ENCODE data around the gene BLACAT1. TPM values are rescaled to one million over a fixed set of nuclear protein-coding genes. Genes with fewer than 3 reads are reported as not detected.

Gene BLACAT1
- total RNA-seq, 2 donors from 2014 or later: 0.14 to 0.62 TPM

DNA sequence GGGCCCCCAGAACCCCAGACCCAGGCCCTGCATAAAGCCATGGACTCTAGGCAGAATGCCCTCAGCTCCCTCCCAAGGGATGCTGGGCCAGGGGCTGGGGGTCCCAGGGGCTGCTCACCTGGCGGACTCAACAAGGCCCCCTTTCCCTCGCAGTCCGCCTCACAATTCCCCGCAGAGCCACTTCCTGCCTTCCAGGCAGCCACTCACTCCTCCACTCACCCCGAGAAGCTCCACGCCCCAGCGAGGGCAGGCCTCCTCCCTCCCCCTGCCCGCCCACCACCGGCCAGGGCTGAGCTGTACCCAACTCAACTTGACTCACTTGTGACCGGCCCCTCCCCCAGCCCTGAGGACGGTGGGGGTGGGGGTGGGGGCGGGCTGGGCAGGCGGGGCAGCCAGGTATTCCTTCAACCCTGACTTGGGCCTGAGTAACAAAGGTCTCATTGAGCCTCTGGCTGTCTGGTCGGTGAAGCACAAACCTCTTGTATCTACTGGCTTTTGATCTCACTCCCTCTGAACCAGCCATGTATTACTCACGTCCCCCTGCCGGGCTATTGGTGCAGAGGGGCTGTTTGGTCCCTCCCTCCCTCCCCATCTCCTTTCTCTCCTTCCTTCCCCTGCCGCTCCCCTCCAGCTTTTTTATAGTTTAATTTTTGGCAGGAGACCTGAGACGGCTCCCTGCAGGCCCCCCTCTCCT, 5.9 kb downstream of the BLACAT1 start:
- H3K27ac Mint-ChIP-seq: peak overlapping the region in 1 of 2 donors; percentile 96
- DNase-seq (ENCODE audit: low spot score in 2 of 2) (peak in 1 of 2 donors; percentile 34), ATAC-seq (peak; percentile 64 to 85)
- no peaks in the 10 kb centered on the region for H3K36me3 Mint-ChIP-seq
- H3K9me3 Mint-ChIP-seq: no peaks in the 10 kb centered on the region

DNA sequence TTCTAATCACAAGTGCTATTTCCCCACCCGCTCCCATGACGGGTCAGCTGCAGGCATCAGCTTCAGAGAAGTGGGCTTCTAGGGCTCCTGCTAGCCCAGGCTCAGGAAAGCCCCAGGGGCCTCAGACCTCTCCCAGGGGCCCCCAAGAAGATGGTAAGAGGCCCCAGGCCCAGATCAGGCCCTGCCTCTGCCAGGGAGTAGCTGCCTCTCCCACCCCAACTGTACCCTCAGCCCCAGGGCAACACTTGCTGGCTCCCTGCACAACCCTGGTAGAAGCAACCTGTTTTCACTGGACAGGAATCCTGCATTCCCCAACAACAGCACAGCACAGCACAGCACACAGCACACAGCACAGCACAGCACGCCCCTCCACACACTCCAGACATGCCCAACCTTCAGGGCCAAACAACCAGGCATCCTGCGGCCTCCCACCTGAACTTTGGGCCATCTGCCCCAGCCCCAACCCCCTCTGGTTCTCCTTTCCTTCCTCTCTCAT, 6.5 kb downstream of the BLACAT1 start:
- H3K36me3 Mint-ChIP-seq: no peaks in the 10 kb centered on the region
- ATAC-seq (peak in 1 of 2 donors; percentile 7), DNase-seq (ENCODE audit: low spot score in 2 of 2) (no peak)
- H3K27ac Mint-ChIP-seq: peak overlapping the region in 1 of 2 donors; percentile 96
- H3K9me3 Mint-ChIP-seq: no peaks in the 10 kb centered on the region

- H3K27ac Mint-ChIP-seq: peak overlapping the region in 1 of 2 donors; percentile 81
- H3K9me3 Mint-ChIP-seq: no peaks in the 10 kb centered on the region
- ATAC-seq (no peak), DNase-seq (ENCODE audit: low spot score in 2 of 2) (no peak)
- no peaks in the 10 kb centered on the region for H3K36me3 Mint-ChIP-seq
Observed at GRCh38 chr1:205448540-205449253, 7.1 kb downstream of the BLACAT1 start.

- DNase-seq (ENCODE audit: low spot score in 2 of 2): no peak
- ATAC-seq: no peak
- Mint-ChIP-seq H3K27ac (no peak overlapping the region), H3K9me3 (no peaks in the 10 kb centered on the region), H3K36me3 (no peaks in the 10 kb centered on the region)
Observed at GRCh38 chr1:205447457-205448341, 8.1 kb downstream of the BLACAT1 start.

- ATAC-seq (no peak), DNase-seq (ENCODE audit: low spot score in 2 of 2) (no peak)
- H3K36me3 Mint-ChIP-seq: no peaks in the 10 kb centered on the region
- H3K27ac Mint-ChIP-seq: no peak overlapping the region
- no peaks in the 10 kb centered on the region for H3K9me3 Mint-ChIP-seq
Observed at GRCh38 chr1:205446828-205447227, 9.0 kb downstream of the BLACAT1 start.

GRCh38 chr1:205445646-205445935, 10.3 kb downstream of the BLACAT1 start:
- no peaks in the 10 kb centered on the region for H3K9me3 Mint-ChIP-seq
- H3K27ac Mint-ChIP-seq: no peak overlapping the region
- ATAC-seq: no peak
- DNase-seq (ENCODE audit: low spot score in 2 of 2): no peak
- no peaks in the 10 kb centered on the region for H3K36me3 Mint-ChIP-seq

GRCh38 chr1:205444931-205445645, 10.8 kb downstream of the BLACAT1 start:
- no peak overlapping the region for H3K27ac Mint-ChIP-seq
- no peaks in the 10 kb centered on the region for H3K9me3 Mint-ChIP-seq
- no peaks in the 10 kb centered on the region for H3K36me3 Mint-ChIP-seq
- ATAC-seq: no peak
- DNase-seq (ENCODE audit: low spot score in 2 of 2): no peak

DNA sequence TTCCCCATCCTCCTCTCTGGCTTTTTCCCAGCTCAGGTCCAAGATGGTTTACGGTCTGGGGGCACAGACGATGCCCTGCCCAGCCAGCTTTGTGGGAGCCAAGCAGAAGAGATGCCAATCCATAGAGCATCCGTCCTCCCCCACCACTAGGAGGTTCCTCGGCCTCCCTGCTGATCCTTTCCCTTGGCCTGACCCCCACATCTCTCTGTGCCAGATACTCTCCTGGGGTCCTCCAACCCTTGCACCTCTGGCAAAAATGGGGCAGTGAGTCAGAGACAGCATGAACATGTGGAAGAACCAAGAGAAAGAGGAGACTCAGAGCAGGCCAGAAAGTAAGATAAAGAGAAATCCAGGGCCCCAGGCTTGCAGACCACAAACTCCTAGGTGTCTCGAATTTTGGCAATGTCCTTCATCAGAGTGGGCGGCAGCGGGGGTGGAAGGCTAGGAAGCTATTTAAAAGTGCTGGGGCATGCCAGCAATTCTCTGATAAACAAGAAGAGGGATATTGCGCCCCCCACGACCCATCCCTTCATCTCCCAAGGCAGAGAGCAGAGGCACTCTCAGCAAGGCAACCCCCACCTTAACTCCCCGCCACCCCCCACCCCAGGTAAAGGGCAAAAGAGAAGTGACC, 11.4 kb downstream of the BLACAT1 start:
- H3K27ac Mint-ChIP-seq: no peak overlapping the region
- H3K36me3 Mint-ChIP-seq: no peaks in the 10 kb centered on the region
- ATAC-seq: no peak
- DNase-seq (ENCODE audit: low spot score in 2 of 2): no peak
- H3K9me3 Mint-ChIP-seq: no peaks in the 10 kb centered on the region

GRCh38 chr1:205443585-205444299, 12.1 kb downstream of the BLACAT1 start:
- Mint-ChIP-seq H3K27ac (no peak overlapping the region), H3K36me3 (no peaks in the 10 kb centered on the region), H3K9me3 (no peaks in the 10 kb centered on the region)
- no peak for ATAC-seq
- DNase-seq (ENCODE audit: low spot score in 2 of 2): no peak

DNA sequence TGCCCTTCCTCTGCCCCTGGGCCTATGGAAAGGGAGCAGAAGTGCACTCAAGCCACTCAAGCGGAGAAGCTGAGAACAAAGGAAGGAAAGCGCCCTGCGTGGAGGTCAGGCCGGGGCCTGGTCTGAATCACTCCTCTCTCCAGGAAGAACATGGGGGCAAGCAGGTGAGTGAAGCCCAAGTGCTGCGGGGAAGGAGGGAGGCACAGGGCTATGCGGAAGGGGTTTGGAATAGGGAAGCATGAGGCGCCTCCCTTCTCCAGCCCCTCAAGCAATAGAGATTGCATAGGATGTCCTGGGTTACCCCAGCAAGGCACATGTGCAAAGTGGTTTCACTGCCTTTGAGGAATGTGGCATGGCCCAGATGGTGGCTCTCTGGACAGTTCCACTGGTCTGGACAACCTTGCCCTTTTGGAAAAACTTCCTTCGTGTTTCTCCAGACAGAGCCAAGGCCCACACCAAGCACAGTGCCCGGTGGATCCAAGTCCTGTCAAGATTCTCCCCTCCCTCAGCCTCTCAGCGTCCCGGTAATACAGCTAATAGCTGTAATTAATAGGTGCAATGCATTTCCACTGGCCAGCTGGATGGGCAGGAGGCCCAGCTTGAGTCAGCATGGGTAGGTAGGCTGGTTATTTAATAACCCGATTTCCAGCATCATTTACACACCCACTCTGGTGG, 13.7 kb downstream of the BLACAT1 start:
- Mint-ChIP-seq H3K27ac (no peak overlapping the region), H3K36me3 (no peaks in the 10 kb centered on the region), H3K9me3 (no peaks in the 10 kb centered on the region)
- no peak for ATAC-seq
- DNase-seq (ENCODE audit: low spot score in 2 of 2): no peak

GRCh38 chr1:205441716-205442050, 14.2 kb downstream of the BLACAT1 start:
- no peak for ATAC-seq
- Mint-ChIP-seq H3K27ac (no peak overlapping the region), H3K36me3 (no peaks in the 10 kb centered on the region), H3K9me3 (no peaks in the 10 kb centered on the region)
- DNase-seq (ENCODE audit: low spot score in 2 of 2): no peak

DNA sequence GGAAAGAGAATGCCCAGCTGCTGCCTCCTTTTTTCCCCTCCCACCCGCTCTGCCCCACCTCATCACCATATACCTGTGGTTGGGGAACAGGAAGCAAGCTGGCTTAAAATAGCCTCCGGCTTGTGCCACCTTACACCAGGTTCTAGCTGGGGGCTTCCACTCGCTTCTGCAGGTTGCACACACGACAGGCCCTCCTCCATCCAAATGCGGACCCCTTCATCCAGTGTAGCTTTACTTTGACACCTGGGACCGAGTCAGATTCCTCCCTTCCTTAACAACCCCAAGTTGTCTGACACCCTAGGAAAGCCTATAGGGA, 14.6 kb downstream of the BLACAT1 start:
- H3K27ac Mint-ChIP-seq: peak overlapping the region; percentile 85 to 94
- no peaks in the 10 kb centered on the region for H3K36me3 Mint-ChIP-seq
- ATAC-seq (no peak), DNase-seq (ENCODE audit: low spot score in 2 of 2) (no peak)
- no peaks in the 10 kb centered on the region for H3K9me3 Mint-ChIP-seq

DNA sequence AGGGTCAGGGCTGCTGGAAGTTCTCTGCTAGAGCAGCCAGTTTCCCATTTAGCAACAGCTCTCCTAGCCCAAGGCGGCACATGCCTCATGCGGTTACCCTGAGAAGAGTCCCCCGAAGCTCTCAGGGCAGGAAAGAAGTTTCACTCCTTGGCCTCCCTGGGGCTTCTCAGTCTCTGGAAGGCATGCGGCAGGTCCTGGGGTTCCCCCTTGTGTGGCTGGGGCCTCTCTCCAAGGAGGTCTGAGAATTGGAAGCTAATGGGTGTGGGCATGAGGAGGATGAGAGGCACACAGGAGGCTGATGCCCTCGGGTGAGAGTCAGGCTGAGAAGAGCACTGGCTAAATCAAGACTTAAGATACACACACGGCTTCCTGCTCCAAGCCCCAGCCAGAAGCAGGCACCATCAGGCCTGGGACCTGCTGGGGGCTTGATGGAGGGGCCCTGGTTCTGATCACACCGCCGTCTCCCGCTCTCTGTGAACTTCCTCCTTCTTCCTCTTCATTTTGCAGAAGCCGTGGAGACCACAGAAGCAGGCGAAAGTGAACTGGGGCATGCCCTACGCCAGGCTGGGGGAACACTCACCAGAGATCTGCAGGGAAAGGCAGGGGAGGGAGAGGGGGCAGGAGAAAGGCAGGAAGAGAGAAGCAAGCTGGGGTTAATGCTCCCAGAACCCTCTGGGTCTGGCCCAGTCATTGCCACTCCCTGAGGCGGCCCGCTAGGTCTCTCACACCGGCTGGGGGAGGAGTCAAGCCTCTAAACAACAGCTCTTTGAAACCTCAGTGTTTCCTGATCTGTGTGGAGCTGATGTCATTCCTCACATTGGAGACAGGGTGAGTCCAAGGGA, 15.1 kb downstream of the BLACAT1 start:
- peak; percentile 58 to 67 for DNase-seq (ENCODE audit: low spot score in 2 of 2)
- no peaks in the 10 kb centered on the region for H3K36me3 Mint-ChIP-seq
- peak; percentile 96 to 98 for ATAC-seq
- peak overlapping the region; percentile 85 to 94 for H3K27ac Mint-ChIP-seq
- no peaks in the 10 kb centered on the region for H3K9me3 Mint-ChIP-seq

- DNase-seq (ENCODE audit: low spot score in 2 of 2): no peak
Observed at GRCh38 chr1:205440121-205440475, 15.7 kb downstream of the BLACAT1 start.

More at GRCh38 chr1:205440121-205440475, 15.7 kb downstream of the BLACAT1 start:
- H3K36me3 Mint-ChIP-seq: no peaks in the 10 kb centered on the region
- H3K27ac Mint-ChIP-seq: peak overlapping the region; percentile 85 to 94
- no peak for ATAC-seq
- no peaks in the 10 kb centered on the region for H3K9me3 Mint-ChIP-seq

Measured in activated naive CD4-positive, alpha-beta T cell treated with anti-CD3 and anti-CD28 coated beads, Interleukin-2, amount 50 U/mL, for 72 hours (primary cell).